CD1c-positive myeloid dendritic cell (primary cell): ENCODE results near the gene AVP.
"Not testable (repeated sequence)": the region's sequence is repeated elsewhere in the genome, so short reads cannot be mapped to it uniquely, and the experiment has no call there.

ENCODE experiments used
- DNase-seq: peaks from one replicate; pipeline ENCODE4 v3.0.0-alpha.2; 2016; ENCODE audit errors: extremely low spot score

The AVP gene

DNA sequence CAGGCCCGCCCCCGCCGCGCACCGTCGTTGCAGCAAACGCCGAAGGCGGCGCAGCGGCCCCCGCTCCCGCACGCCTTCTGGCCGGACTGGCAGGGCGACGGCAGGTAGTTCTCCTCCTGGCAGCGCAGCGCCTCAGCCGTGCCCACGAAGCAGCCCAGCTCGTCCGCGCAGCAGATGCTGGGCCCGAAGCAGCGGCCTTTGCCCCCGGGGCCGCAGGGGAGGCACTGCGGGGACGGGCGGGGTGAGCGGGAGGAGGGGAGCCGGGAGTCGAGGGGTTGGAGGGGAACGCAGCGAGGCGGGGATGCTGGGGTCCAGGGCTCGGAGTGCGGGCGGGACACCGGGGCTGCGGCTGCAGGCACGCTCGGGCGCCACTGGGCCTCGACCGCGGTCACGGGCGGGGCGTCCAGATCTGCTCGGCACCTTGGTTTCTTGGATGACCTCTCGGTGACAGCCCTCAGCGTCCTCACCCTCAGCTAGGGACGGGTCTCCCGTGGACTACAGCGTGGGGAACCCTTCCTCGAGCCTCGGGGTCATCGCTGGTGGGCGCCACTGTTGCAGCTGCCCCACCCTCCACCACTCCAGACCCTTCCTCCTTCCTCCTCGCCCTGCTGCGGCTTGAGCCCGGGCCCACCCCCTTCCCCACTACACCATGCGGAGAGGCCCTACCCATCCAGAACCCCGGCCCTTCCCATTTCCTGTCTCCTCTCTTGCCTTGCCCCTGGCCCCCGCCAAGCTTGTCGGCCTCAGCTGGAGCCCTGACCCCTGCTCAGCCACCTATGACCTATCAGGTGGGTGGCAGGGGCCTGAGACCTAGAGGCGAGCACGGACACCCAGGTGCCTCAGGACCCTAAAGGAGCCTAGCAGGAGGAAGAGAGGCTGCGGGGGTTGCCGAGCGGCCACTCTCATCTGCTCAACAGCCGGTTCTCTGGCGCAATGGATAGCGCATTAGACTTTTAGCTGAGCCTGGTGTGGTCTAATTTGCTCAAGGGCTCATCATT, 1.3 kb downstream of the AVP start:
- DNase-seq: no peak

DNA sequence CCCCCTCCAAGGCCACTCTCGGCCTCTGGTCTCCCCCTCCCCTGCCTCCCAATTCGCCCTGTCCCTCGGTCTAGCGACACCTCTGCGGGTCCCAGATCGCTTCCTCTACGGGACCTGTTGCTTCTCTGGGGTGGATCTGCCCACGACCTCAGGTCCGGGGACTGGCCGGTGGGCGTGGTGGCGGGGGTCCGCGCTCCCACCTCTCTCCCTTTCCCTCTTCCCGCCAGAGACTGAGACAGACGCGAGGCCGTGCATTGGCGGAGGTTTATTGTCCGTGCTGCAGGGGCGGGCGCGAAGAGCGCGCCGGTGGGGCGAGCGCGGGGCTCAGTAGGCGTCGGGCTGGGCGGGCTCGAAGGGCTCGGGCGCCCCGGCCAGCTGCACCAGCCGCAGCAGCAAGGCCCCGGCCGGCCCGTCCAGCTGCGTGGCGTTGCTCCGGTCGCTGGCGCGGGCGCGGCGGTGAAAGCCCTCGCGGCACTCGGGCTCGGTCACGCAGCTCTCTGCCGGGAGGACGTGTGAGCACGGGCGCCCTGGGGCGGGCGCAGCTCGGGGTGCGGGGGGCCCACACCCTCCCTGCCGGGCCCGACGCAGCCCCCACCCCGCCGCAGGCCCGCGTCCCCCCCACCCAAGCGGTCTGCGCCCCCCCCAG, 2.1 kb downstream of the AVP start:
- DNase-seq: no peak

DNA sequence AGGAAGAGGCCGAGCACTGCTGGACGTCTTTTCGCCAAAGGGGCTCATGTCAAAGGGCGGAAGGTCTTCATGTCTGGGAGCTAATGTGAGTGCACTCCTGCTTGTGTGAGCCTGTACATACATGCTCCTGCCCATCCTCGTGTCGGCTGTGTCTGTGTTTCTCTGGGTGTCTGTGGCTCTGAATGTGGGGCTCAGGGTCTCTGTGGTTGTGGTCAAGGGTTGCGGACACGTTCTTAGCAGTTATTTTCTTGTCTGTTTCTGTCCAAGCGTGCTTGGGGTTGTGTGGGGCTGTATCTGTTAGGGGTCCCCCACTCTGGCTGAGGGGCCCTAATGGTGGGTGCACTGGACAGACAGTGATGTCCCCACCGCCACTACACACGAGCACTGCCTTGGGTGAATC, 2.9 kb downstream of the AVP start:
- DNase-seq: no peak

DNA sequence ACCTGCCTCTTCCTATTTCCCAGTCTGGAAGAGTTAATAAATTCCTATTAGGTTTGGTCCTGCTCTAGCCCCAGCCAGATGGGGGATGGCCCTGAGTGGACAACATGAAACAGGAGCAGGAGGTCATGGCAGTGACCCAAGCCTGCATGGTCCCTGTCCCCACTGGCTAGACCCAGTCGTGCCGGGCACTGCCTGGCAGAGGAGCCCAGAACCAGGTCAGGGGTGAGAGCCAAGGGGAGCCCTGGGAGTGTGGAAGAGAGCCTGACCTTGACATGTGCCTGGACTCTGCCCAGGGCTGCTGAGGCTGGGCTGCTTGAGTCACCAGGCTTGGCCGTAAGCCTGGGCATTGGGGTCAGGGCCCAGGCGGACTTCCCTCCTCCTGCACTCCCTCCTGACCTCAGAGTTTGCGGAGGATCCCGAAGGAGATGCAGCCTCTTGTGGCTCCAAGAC, 3.6 kb downstream of the AVP start:
- no peak for DNase-seq

DNA sequence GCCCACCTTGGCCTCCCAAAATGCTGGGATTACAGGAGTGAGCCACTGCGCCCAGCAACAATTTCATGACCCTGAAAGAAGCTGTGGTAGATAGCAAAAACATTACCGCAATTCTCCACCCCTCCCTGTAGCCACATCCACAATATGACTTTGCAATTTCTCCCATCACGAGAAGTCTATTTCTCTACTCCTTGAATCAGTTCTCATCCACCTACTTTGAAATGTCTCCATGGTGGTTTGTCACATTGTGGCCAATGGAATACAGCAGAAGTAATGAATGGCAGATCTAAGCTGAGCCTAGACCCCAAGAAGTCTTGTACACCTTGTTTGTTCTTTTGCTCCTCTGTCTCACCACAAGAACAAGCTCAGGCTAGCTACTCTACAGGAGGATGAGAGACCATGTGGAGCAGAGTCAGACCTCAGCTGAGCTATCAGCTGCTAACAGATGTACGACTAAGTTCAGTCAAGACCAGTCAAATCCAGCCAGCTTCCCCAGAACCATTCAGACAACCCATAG, 6.8 kb downstream of the AVP start:
- peak; percentile 24 for DNase-seq

DNA sequence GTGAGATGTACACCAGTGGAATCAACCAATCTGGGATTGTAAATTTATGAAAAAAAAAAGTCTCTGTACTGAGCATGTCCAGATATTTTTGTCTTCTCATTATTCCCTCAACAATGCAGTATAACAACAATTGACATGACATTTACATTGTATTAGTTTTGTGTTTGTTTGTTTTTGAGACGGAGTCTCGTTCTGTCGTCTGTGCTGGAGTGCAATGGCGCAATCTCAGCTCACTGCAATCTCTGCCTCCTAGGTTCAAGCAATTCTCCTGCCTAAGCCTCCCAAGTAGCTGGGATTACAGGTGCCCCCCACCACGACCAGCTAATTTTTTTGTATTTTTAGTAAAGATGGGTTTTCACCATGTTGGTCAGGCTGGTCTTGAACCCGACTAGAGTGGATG, 9.2 kb downstream of the AVP start:
- not testable (repeated sequence) for DNase-seq

DNA sequence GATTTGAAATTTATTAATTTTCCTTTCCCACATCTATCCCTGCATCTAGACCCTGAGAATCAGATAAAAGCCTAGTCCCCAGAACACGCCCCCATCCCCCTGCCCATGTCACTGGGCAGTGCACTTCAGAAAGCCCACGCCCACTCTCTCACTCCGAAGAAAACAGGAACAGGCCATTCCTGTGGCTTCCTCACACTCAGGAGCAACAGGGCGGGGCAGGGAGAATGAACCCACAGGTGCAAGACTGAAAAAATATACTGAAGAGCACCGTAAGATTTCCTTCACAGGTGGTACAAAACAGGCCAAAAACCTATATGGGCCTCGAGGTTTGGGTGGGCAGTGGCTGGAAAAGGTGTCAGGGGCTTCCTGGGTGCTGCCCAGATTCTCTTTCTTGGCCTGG, 9.7 kb downstream of the AVP start:
- DNase-seq: peak; percentile 62

DNA sequence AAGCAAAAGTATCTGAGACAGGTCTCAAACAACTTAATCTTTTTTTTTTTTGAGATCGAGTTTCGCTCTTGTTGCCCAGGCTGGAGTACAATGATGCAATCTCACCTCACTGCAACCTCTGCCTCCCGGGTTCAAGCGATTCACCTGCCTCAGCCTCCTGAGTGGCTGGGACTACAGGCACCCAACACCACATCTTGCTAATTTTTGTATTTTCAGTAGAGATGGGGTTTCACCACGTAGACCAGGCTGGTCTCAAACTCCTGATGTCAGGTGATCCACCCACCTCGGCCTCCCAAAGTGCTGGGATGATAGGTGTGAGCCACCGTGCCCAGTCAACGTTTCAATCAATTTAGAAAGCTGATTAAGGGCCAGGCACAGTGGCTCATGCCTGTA, 11.3 kb downstream of the AVP start:
- DNase-seq: not testable (repeated sequence)

DNA sequence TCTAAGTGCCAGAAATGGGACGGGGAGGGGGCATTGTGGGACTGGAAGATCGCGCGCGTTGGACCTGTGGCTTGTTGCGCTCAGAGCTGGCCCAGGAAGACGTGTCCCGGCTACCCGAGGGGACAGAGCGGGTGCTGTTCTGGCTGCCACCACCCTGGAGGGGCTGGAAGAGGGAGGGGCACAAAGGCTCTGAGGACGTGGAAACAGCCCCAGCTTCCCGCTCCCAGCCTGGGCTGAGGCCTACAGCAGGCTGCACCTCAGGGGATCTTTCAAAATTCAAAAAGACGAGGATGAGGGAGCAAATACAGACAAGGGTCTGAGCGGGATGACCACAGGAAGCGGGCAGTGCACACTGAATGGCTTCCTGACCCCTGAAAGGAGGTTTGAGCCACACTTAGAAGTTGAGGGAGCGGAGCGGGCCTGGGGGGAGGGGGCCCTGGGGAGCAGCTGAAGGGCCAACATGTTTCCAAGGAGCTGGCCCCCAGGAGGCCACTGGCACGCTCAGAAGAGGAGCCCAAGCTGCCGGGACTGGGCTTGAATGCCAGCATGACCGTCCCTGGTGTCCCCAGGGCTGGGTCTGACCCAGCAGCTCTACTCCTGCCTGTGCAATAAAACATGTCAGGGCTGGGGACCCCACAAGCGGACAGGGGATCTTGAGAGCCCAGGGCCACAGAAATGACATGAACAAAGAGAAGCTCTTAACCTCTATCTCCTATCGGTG, 11.8 kb downstream of the AVP start:
- DNase-seq: no peak

DNA sequence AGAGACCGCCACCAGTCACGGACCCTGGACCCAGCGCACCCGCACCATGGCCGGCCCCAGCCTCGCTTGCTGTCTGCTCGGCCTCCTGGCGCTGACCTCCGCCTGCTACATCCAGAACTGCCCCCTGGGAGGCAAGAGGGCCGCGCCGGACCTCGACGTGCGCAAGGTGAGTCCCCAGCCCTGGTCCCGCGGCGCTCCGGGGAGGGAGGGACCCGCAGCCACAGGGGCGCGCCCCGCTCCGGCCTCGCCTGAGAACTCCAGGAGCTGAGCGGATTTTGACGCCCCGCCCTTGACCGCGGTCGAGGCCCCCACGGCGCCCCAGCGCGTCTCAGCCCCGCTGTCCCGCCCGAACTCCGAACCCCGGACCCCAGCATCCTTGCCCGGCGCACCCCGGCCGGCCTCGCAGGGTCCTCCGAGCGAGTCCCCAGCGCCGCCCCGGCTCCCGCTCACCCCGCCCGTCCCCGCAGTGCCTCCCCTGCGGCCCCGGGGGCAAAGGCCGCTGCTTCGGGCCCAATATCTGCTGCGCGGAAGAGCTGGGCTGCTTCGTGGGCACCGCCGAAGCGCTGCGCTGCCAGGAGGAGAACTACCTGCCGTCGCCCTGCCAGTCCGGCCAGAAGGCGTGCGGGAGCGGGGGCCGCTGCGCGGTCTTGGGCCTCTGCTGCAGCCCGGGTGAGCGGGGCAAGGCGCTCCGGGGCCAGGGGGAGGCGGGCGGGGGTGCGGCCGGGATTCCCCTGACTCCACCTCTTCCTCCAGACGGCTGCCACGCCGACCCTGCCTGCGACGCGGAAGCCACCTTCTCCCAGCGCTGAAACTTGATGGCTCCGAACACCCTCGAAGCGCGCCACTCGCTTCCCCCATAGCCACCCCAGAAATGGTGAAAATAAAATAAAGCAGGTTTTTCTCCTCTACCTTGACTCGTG, 12.7 kb downstream of the AVP start, which contains the start of gene OXT:
Gene OXT, plus strand, starts transcription at position 11 of the 920 bp plus-strand sequence. Its CDS starts 36 bp downstream, at position 47.
- peak; percentile 51 for DNase-seq

DNA sequence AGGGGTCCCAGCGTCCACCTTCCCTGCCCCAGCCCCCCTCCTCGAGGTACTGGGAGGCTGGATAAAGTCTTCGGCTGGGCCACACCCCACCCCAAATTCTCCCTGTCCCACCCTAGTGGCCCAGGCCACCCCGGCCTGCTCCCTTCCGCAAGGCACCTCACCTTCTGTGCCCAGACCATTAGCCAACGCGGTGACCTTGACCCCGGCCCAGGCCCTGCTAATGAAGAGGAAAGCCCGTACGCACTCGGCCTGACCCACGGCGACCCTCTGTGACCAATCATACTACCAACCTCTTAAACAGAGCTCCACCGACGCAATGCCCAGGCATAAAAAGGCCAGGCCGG, 13.3 kb downstream of the AVP start:
- DNase-seq: no peak

DNA sequence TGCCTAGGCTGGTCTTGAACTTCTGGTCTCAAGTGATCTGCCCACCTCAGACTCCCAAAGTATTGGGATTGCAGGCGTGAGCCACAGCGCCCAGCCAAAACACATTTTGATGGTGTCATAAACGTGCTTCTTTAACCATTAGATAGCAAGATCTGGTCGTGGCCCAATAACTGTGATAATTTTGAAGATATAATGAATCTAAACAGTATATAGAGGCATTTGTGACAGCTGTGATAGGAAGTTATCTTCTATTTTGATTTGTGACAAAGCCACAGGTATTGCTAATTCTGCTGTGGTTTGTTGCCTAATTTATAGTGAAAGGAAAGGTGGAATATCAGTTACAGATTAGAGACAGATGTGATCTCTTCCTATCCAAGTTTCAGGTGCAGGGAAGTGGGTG, 13.8 kb downstream of the AVP start:
- no peak for DNase-seq

DNA sequence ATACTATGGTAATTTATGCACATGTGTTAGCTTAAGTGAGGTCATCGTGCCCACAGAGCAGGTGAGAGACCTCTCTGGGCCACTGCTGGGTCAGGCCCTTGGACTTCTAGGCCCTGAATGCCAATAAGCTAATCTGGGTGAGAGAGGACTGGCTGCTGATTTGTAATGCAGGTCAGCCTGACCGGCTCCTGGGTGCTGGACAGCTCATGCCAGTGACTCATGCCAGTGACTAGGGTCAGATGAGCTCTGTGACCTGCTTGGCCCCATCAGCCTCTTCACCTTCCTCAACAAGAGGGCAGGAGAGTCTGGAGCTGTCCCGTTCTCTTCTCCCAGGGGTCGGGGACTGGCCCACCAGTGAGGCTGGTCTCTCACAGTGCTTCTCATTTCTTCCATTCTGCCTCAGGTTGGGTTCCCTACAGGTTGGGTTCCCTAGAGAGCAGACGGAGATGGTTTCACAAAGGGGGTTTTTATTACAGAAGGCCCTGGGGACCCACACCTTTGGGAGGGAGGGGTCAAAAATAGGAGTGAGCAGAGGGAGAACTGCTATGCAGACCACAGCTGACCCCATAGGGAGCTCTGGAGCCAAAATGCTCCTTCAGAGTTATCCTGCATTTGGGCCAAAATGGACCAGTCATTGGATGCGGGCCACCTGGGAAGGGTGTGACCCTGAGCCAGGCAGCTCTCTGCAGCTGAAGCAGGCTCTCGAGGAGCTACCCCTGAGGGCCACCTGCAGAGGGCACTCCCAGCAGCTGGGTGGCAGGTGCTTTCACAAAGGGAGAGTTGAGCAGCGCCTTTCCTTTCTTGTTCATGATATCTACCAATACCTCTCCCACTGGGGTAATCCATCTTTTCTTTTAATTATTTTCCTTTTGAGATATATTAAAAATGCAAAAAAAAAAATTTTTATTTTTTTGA, 15.3 kb downstream of the AVP start:
- DNase-seq: no peak

DNA sequence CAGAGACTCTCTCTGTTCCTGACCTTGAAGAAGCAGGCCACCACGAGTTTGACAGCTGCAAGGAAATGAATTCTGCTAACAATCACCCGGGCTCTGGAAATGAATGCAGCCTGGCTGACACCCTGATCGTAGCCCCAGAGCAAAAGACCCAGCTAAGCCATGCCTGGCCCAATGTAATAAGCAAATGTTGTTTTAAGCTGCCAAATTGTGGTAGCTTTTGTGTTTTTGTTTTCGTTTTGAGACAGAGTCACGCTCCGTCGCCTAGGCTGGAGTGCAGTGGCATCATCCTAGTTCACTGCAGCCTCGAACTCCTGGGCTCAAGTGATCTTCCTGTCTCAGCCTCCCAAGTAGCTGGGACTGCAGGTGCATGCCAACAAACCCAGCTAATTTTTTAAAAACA, 16.4 kb downstream of the AVP start:
- no peak for DNase-seq

DNA sequence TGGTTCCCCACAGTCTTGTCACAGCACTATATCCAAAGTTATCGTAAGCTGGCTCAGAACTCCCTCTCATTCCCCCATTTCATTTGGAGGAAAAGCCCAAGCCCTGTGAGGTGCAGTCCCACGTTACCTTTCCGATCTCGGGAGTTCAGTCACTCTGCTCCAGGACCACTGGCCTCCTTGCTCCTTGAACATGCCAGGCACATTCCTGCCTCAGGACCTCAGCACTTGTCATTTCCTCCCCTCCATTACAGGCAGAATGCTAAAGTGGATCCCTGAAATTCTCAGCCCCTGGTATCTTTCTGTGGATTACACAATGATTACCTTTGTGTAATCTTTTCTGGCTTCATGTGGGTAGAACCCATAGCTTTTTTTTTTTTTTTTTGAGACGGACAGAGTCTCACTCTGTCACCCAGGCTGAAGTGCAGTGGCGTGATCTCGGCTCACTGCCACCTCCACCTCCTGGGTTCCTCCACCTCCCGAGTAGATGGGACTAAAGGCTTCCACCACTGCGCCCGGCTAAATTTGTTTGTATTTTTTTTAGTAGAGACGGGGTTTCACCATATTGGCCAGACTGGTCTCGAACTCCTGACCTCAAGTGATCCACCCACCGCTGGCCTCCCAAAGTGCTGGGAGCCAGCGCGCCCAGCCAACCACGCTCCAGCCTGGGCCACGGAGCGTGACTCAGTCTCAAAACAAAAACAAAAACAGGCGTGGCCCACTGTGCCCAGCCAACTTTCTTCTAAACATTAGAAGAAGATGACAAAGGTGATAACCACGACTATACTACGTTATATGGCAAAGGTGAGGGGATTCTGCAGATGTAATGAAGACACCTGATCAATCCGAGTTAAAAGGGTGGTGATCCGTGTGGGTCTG, 17.1 kb downstream of the AVP start:
- DNase-seq: no peak

DNA sequence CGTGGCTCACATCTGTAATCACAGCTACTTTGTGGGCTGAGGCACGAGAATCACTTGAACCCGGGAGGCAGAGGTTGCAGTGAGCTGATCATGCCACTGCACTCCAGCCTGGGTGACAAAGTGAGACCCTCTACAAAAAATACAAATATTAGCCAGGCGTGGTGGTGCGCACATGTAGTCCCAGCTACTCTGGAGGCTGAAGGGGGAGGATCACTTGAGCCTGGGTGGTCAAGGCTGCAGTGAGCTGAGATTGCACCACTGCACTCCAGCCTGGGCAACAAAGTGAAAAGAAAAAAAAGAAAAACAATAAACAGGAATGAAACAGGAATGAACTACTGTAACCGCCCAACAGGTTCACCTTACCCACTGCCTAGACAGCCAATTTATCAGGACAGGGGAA, 20.4 kb downstream of the AVP start:
- DNase-seq: not testable (repeated sequence)

DNA sequence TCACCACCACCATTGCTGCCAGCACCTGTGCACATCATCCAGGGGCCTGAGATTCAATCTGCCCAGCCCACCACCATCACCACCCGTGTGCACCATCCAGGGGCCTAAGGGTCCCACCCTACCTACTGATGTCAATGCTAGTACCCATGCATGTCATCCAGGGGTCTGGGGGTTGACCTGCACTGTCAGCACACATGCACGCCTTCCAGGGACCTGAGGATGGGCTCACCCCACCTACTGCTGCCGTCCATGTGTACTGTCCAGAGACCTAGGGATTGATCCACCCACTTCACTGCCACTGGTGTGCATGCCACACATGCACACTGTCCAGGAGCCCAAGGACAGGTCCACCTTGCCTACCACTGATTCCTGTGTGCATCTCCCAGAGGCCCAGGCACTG, 25.0 kb downstream of the AVP start:
- DNase-seq: no peak

DNA sequence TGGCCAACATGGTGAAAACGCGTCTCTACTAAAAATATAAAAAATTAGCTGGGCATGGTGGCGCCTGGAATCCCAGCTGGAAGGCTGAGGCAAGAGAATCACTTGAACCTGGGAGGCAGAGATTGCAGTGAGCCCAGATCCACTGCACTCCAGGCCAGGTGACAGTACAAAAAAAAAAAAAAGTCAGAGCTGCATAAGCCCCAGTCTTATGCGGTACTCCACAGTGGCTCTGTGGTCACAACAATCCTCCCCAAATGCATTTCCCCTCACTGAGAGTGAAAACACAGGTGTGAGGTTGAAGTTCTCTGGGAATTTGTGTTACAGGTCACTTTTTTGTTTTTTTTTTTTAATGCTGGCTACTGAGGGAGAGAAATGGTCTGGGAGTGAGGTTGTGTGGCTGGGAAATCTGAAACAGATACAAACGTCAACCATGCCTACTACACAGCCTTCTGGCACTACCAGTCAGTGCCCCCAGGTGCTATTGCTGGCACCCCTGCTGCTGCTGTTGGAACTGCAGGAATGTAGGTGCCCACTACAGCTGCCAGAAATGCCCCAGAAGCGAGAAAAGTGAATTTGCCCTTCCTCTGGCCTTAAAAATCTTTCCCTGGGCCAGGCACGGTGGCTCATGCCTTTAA, 33.0 kb downstream of the AVP start:
- no peak for DNase-seq
